Iris pigment epithelial cell (primary cell): ENCODE measurements around the gene ARL5A.
A peak's percentile ranks its signal among the peaks of the same experiment; 100 is the strongest.

Experiments used
- DNase-seq: peaks from one replicate; pipeline ENCODE4 v3.0.0-alpha.2; 2011; ENCODE audit warnings: low read depth

ARL5A gene

GRCh38 chr2:151840216-151841046 lies 12.2 kb upstream of the ARL5A start:
- DNase-seq: no peak

- no peak for DNase-seq
Observed at GRCh38 chr2:151837926-151838325, 9.7 kb upstream of the ARL5A start.

GRCh38 chr2:151833984-151834383 lies 5.8 kb upstream of the ARL5A start:
- DNase-seq: no peak

GRCh38 chr2:151830961-151831360 lies 2.7 kb upstream of the ARL5A start:
- DNase-seq: no peak

- no peak for DNase-seq
Observed at GRCh38 chr2:151828890-151829324, 686 bp upstream of the ARL5A start.

GRCh38 chr2:151827564-151828142 lies 568 bp downstream of the ARL5A start:
- DNase-seq: peak; percentile 33

- DNase-seq: peak; percentile 27
Observed at GRCh38 chr2:151826737-151827157, 1.5 kb downstream of the ARL5A start.

- no peak for DNase-seq
Observed at GRCh38 chr2:151824886-151825285, 3.3 kb downstream of the ARL5A start.

GRCh38 chr2:151823651-151824050 lies 4.6 kb downstream of the ARL5A start:
- DNase-seq: no peak

- DNase-seq: no peak
Observed at GRCh38 chr2:151819920-151820319, 8.3 kb downstream of the ARL5A start.

- DNase-seq: no peak
Observed at GRCh38 chr2:151817929-151818328, 10.3 kb downstream of the ARL5A start.

GRCh38 chr2:151816843-151817242 lies 11.4 kb downstream of the ARL5A start:
- DNase-seq: no peak

- no peak for DNase-seq
Observed at GRCh38 chr2:151815821-151816489, 12.3 kb downstream of the ARL5A start.

GRCh38 chr2:151810489-151810888 lies 17.7 kb downstream of the ARL5A start:
- DNase-seq: no peak

GRCh38 chr2:151809073-151809383 lies 19.2 kb downstream of the ARL5A start:
- DNase-seq: no peak

GRCh38 chr2:151808258-151809072 lies 19.8 kb downstream of the ARL5A start:
- peak; percentile 32 for DNase-seq

- DNase-seq: no peak
Observed at GRCh38 chr2:151805961-151806360, 22.3 kb downstream of the ARL5A start.

GRCh38 chr2:151805343-151805742 lies 22.9 kb downstream of the ARL5A start:
- DNase-seq: no peak

GRCh38 chr2:151803811-151804210 lies 24.4 kb downstream of the ARL5A start:
- DNase-seq: no peak

GRCh38 chr2:151802315-151802714 lies 25.9 kb downstream of the ARL5A start:
- DNase-seq: no peak

GRCh38 chr2:151799886-151800292 lies 28.3 kb downstream of the ARL5A start:
- DNase-seq: no peak

GRCh38 chr2:151796774-151797173 lies 31.4 kb downstream of the ARL5A start:
- DNase-seq: peak; percentile 9
